Mucosa of stomach (tissue), 1 donor: ENCODE measurements around the gene TAS2R60.

Experiments used
- H3K27me3 ChIP-seq: one replicate; pipeline ENCODE4 v1.7.0; 2013; ENCODE audit warnings: mild to moderate bottlenecking, low read length; ENCODE audit not compliant: control insufficient read depth, insufficient read depth
- H3K36me3 ChIP-seq: one replicate; pipeline ENCODE4 v1.7.0; 2013; ENCODE audit warnings: low read length; ENCODE audit not compliant: control insufficient read depth, insufficient read depth
- H3K4me1 ChIP-seq: one replicate; pipeline ENCODE4 v1.7.0; 2013; ENCODE audit warnings: mild to moderate bottlenecking, low read length; ENCODE audit not compliant: control insufficient read depth, insufficient read depth
- H3K4me3 ChIP-seq: one replicate; pipeline ENCODE4 v1.7.0; 2013; ENCODE audit warnings: low read length
- H3K9ac ChIP-seq: one replicate; pipeline ENCODE4 v1.7.0; 2013; ENCODE audit warnings: mild to moderate bottlenecking, low read length, moderate library complexity
- H3K9me3 ChIP-seq: one replicate; pipeline ENCODE4 v1.7.0; 2013; ENCODE audit warnings: mild to moderate bottlenecking, low read length, moderate library complexity; ENCODE audit not compliant: control insufficient read depth
- donor health status: Pancreatic carcinoma.

Gene TAS2R60

DNA sequence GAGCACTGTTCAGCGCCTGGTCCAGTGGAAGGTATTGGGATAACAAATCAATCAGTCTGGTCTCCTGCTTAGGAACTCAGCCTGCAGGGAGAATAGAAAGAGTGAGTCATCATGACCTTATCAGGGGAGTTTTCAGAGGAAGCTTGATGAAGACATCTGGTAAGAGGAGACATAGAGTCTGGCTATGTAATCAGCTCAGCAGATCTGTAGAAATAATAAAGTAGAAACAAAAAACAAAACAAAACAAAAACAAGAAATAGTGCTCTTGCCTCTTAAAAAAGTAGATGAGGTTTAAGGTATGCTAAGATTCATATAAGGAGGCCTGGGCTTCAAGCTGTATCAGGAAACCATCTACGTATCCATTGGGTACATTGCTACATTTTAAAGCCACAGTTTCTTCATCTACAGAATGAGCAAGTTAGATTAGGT is 48.8 kb downstream of the TAS2R60 start:
- H3K4me3 ChIP-seq, result no peak overlapping the region
- no peaks in the 10 kb centered on the region for H3K9me3 ChIP-seq
- H3K4me1 ChIP-seq, result no peaks in the 10 kb centered on the region
- no peaks in the 10 kb centered on the region for H3K36me3 ChIP-seq
- no peak overlapping the region for H3K9ac ChIP-seq
- H3K27me3 ChIP-seq, result no peaks in the 10 kb centered on the region

DNA sequence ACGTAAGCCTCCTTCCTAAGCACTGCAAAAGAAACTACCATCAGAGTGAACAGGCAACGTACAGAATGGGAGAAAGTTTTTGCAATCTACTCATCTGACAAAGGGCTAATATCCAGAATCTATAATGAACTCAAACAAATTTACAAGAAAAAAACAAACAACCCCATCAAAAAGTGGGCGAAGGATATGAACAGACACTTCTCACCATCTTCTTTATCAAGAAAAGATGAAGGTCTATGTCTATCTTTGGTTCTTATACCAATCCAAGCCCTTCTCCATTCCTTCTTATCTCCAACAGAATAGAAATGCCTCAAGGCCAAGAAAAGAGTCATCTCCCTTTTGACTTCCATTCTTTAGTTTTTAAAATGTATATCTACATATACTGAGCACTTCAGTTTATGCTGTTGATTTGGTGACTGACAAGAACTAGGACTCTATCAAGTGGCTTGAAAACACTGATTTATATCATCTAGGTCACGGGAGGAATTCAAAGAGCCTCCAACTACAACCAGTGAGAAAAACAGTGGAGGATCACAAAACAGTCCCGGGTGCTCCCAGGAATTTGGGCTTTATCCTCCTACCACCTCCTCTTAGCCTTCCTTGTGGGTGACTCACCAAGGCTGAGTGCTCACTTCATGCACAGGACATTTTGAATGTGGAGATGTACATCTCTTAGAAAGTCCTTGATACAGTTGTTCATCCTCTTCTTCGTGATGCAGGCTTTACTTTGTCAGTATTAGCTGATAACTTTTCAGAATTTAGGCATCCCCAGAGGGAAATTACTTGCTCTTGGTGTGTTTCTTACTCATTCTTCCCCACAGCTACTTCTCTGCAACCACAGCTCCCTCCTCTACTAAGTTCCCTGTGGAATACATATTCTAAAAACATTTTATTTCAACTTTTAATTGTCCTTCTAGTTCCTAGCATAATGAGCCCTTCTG is 49.8 kb downstream of the TAS2R60 start:
- H3K4me3 ChIP-seq, result no peak overlapping the region
- H3K9me3 ChIP-seq, result no peaks in the 10 kb centered on the region
- no peak overlapping the region for H3K9ac ChIP-seq
- H3K36me3 ChIP-seq, result no peaks in the 10 kb centered on the region
- H3K27me3 ChIP-seq, result no peaks in the 10 kb centered on the region
- H3K4me1 ChIP-seq, result no peaks in the 10 kb centered on the region

DNA sequence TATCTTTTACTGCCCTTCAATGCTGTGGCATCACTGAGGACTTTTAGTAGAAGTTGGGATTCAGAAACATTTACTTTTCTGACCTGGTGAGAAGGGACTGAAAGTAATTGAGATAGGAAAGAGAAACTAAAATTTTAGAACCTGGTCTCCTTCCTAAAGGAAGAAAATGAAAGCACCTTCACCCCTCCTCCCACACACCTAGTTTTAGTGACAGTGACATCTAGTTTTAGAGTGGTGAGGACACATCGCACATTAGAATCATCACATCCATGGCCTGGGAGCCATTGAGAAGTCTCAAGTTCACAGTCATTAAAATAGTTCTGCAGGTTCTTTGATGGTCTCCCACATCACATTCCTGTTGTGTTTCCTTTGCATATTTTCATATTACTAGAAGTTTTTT is 50.5 kb downstream of the TAS2R60 start:
- H3K9me3 ChIP-seq, result no peaks in the 10 kb centered on the region
- no peaks in the 10 kb centered on the region for H3K36me3 ChIP-seq
- H3K9ac ChIP-seq, result no peak overlapping the region
- no peaks in the 10 kb centered on the region for H3K4me1 ChIP-seq
- no peak overlapping the region for H3K4me3 ChIP-seq
- no peaks in the 10 kb centered on the region for H3K27me3 ChIP-seq
